ENCODE results near the gene MOCS2. TPM values are rescaled to one million over a fixed set of nuclear protein-coding genes. Genes with fewer than 3 reads are reported as not detected.

MOCS2 gene
- total and polyA plus RNA-seq, 2 of the 8 experiments (the other 6 are each of a cell fraction or from before 2014, with no cell fraction given), result 6.7 to 16.1 TPM

- no peak overlapping the region for H2BK5ac ChIP-seq (ENCODE audit: low read depth, low read length)
- CTCF ChIA-PET (ENCODE audit: partially characterized antibody), result interaction anchor here (2.5 kb wide), 1 partner anchor 119 kb away, joined by 9 read pairs; no protein-coding TSS in a partner anchor
- no peak overlapping the region for H2AFZ ChIP-seq (ENCODE audit: low read length)
- H2BK15ac ChIP-seq (ENCODE audit: low read length), result no peak overlapping the region
- no peaks in the 10 kb centered on the region for H3K27me3 ChIP-seq (replicated peaks in 1 of 4; ENCODE audit: control insufficient read depth in 3 of 4, extremely low read depth in 1 of 4, insufficient read depth in 3 of 4, low read length in 3 of 4)
- H3K56ac ChIP-seq (replicated peaks; ENCODE audit: insufficient read length, low read depth, low read length), result no peak overlapping the region
- no peaks in the 10 kb centered on the region for H3K79me2 ChIP-seq (ENCODE audit: control insufficient read depth in 1 of 2, insufficient read depth in 2 of 2, low read length in 2 of 2)
- no peak overlapping the region for H3K23ac ChIP-seq (ENCODE audit: insufficient read length)
- no peak overlapping the region for H3K4me2 ChIP-seq (ENCODE audit: insufficient read depth in 1 of 2, low read depth in 2 of 2, low read length in 2 of 2)
- WGBS, 2 experiments (ENCODE audit: extremely low coverage in 1 of 2, insufficient coverage in 1 of 2, insufficient read length in 1 of 2, insufficient replicate concordance in 2 of 2, low coverage in 1 of 2, low lambda C conversion rate in 2 of 2, missing lambda C conversion rate in 1 of 2), result 3% methylated on average over 1 of the region's 1 CpG; no CpG with 5 or more reads in 1 of the 2 experiments
- H3K14ac ChIP-seq (ENCODE audit: insufficient read length), result no peak overlapping the region
- DNase-seq (ENCODE audit: low read depth in 1 of 2, low spot score in 2 of 2), result no peak
- no peaks in the 10 kb centered on the region for H4K20me1 ChIP-seq (replicated peaks in 1 of 2; ENCODE audit: control insufficient read depth in 1 of 2, insufficient read depth in 2 of 2, low read length in 2 of 2)
- no peak overlapping the region for H3K4me3 ChIP-seq (ENCODE audit: extremely low read depth in 1 of 4, insufficient read depth in 2 of 4, low read depth in 3 of 4, low read length in 4 of 4)
- H3K9me3 ChIP-seq (ENCODE audit: insufficient read depth in 2 of 2, low read depth in 1 of 2, low read length in 1 of 2), result no peaks in the 10 kb centered on the region
- H4K8ac ChIP-seq (ENCODE audit: extremely low read depth, insufficient read depth, low read length), result no peak overlapping the region
- H3K9ac ChIP-seq (replicated peaks in 1 of 4; ENCODE audit: extremely low read depth in 1 of 4, low read depth in 3 of 4, low read length in 3 of 4), result no peak overlapping the region
- FAIRE-seq, result no peak
- no peak overlapping the region for H3K4ac ChIP-seq (replicated peaks; ENCODE audit: insufficient read length, low read depth, low read length)
- no peak overlapping the region for H4K5ac ChIP-seq (ENCODE audit: insufficient read length, low read depth, low read length)
- no peak overlapping the region for H2BK120ac ChIP-seq (replicated peaks; ENCODE audit: low read depth, low read length)
- H4K91ac ChIP-seq (replicated peaks; ENCODE audit: insufficient read length, low read length), result no peak overlapping the region
- no peaks in the 10 kb centered on the region; a peak in 1 of 8 replicates for H3K36me3 ChIP-seq (ENCODE audit: control insufficient read depth in 2 of 4, insufficient read depth in 4 of 4, low read length in 3 of 4)
- H3K23me2 ChIP-seq (ENCODE audit: low read depth, low read length), result no peaks in the 10 kb centered on the region
- POLR2A ChIA-PET (ENCODE audit: partially characterized antibody), result no interaction called here
- no peaks in the 10 kb centered on the region for H3K4me1 ChIP-seq (replicated peaks in 1 of 4; ENCODE audit: control insufficient read depth in 3 of 4, insufficient read depth in 4 of 4, low read length in 3 of 4)
- no peak overlapping the region for H3K18ac ChIP-seq (ENCODE audit: extremely low read depth, low read length)
- H3K79me1 ChIP-seq (ENCODE audit: low read depth, low read length), result no peaks in the 10 kb centered on the region
- no peak overlapping the region for H3K27ac ChIP-seq (ENCODE audit: low read depth, low read length)
- no peak for TF ChIP-seq SIN3A (conservative IDR thresholded peaks at IDR 0.05 in 1 of 2, IDR thresholded peaks at IDR 0.05 in 1 of 2; ENCODE audit: low read depth in 1 of 2, low read length in 2 of 2)
- TF ChIP-seq RNF2 (IDR thresholded peaks at IDR 0.05; ENCODE audit: borderline replicate concordance, low read depth, low read length, missing control alignments, poor library complexity, severe bottlenecking), result no peak
- no peak for TF ChIP-seq MAX (IDR thresholded peaks at IDR 0.05)
- TF ChIP-seq EP300 (IDR thresholded peaks at IDR 0.05; ENCODE audit: borderline replicate concordance in 1 of 2, low read depth in 2 of 2, low read length in 2 of 2), result no peak
- TF ChIP-seq ZNF274 (IDR thresholded peaks at IDR 0.05; ENCODE audit: borderline replicate concordance, extremely low read depth, low read length), result no peak
- no peak for TF ChIP-seq CHD2 (IDR thresholded peaks at IDR 0.05; ENCODE audit: low read length)
- TF ChIP-seq SP2 (IDR thresholded peaks at IDR 0.05; ENCODE audit: low read length), result no peak
- TF ChIP-seq E2F6 (IDR thresholded peaks at IDR 0.05), result no peak
- TF ChIP-seq TBP (IDR thresholded peaks at IDR 0.05; ENCODE audit: low read depth, low read length), result no peak
- no peak for TF ChIP-seq SAP30 (IDR thresholded peaks at IDR 0.05; ENCODE audit: insufficient read depth, insufficient replicate concordance, low read length)
- TF ChIP-seq HDAC2 (IDR thresholded peaks at IDR 0.05; ENCODE audit: borderline replicate concordance in 1 of 2, low read depth in 2 of 2, low read length in 2 of 2), result no peak
- no peak overlapping the region for H2BK12ac ChIP-seq (ENCODE audit: low read depth, low read length)
- no peak overlapping the region for H2BK20ac ChIP-seq (ENCODE audit: low read length)
- H2AK5ac ChIP-seq (ENCODE audit: low read depth, low read length), result no peak overlapping the region
These were observed 41.9 kb downstream of the MOCS2 start for GRCh38 chr5:53067641-53068040.
